Osteoblast (primary cell): ENCODE data around the gene HLA-DPA1. TPM values are rescaled to one million over a fixed set of nuclear protein-coding genes. Genes with fewer than 3 reads are reported as not detected.

Experiments
- DNase-seq: peaks from one replicate; pipeline ENCODE4 v3.0.0; 2011; ENCODE audit warnings: low spot score, mixed read lengths; ENCODE audit not compliant: insufficient read length; ENCODE audit errors: missing footprints
- H2AFZ ChIP-seq: 2 replicates; pipeline ENCODE4 v1.6.0; 2011; ENCODE audit warnings: mild to moderate bottlenecking, low read length
- H3K27ac ChIP-seq: 2 replicates; pipeline ENCODE4 v1.5.1; 2011; ENCODE audit warnings: mild to moderate bottlenecking, low read depth, low read length, moderate library complexity
- H3K27me3 ChIP-seq: 2 replicates; pipeline ENCODE4 v1.6.0; 2012; ENCODE audit warnings: mild to moderate bottlenecking, control low read depth, inconsistent platforms, low read length, moderate library complexity; ENCODE audit not compliant: insufficient read depth
- H3K36me3 ChIP-seq: 2 replicates; pipeline ENCODE4 v1.5.1; 2011; ENCODE audit warnings: mild to moderate bottlenecking, low read length, control low read depth, moderate library complexity; ENCODE audit not compliant: insufficient read depth
- H3K4me1 ChIP-seq: 2 replicates; pipeline ENCODE4 v1.5.1; 2011; ENCODE audit warnings: mild to moderate bottlenecking, low read length, control low read depth, moderate library complexity; ENCODE audit not compliant: insufficient read depth
- H3K4me2 ChIP-seq: 2 replicates; pipeline ENCODE4 v1.6.0; 2011; ENCODE audit warnings: mild to moderate bottlenecking, low read length; ENCODE audit not compliant: insufficient read depth
- H3K4me3 ChIP-seq: fragments of 200-600 bp; sonication (generic); 3 replicates; pipeline ENCODE4 v1.5.1; 2012; ENCODE audit warnings: mild to moderate bottlenecking, low read length, inconsistent platforms; ENCODE audit not compliant: insufficient read depth
- H3K79me2 ChIP-seq: 2 replicates; pipeline ENCODE4 v1.6.0; 2012; ENCODE audit warnings: mild to moderate bottlenecking, low read length, control low read depth, inconsistent platforms; ENCODE audit not compliant: insufficient read depth
- H3K9me3 ChIP-seq: 2 replicates; pipeline ENCODE4 v1.5.1; 2011; ENCODE audit warnings: low read depth, low read length, control low read depth
- H4K20me1 ChIP-seq: 2 replicates; pipeline ENCODE4 v1.6.0; 2012; ENCODE audit warnings: mild to moderate bottlenecking, low read length, control low read depth; ENCODE audit not compliant: insufficient read depth
- total RNA-seq: library from RNA; depleted of rRNA; stranded (reverse); fragments of >200 nt; gene quantifications from 2 replicates; pipeline ENCODE4 v1.2.3, GENCODE V29; 2012
- TF ChIP-seq, protein P1 (sequence below): IDR thresholded peaks from 2 replicates; pipeline ENCODE4 v1.5.1; 2011; ENCODE audit warnings: mild to moderate bottlenecking, low read depth, low read length, moderate library complexity; ENCODE audit errors: extremely low read depth

The HLA-DPA1 gene
- total RNA-seq, 1 donor, result 5.4 TPM

DNA sequence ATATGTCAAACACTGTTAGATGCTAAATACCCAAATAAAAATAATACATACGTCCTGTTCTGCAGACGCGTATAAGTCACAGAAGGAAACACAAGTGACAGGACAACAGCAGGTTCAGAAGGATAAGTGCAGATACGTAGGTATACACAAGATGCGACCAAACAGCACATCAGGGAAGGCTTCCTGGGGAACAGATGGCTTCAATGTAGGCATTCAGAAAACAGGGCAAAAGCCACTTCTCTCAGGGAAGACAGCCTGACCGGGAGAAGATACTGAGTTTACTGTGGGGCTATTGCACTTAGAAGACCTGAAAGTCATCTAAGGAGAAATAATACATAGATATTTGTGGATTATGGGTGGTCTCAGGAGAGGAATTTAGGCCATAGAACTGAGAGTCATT, 1.9 kb downstream of the HLA-DPA1 start:
- TF ChIP-seq, protein P1, sequence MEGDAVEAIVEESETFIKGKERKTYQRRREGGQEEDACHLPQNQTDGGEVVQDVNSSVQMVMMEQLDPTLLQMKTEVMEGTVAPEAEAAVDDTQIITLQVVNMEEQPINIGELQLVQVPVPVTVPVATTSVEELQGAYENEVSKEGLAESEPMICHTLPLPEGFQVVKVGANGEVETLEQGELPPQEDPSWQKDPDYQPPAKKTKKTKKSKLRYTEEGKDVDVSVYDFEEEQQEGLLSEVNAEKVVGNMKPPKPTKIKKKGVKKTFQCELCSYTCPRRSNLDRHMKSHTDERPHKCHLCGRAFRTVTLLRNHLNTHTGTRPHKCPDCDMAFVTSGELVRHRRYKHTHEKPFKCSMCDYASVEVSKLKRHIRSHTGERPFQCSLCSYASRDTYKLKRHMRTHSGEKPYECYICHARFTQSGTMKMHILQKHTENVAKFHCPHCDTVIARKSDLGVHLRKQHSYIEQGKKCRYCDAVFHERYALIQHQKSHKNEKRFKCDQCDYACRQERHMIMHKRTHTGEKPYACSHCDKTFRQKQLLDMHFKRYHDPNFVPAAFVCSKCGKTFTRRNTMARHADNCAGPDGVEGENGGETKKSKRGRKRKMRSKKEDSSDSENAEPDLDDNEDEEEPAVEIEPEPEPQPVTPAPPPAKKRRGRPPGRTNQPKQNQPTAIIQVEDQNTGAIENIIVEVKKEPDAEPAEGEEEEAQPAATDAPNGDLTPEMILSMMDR, result no peak
- H3K27me3 ChIP-seq, result peaks cover 12% of the 10 kb centered on the region
- H2AFZ ChIP-seq, result no peak overlapping the region
- H3K27ac ChIP-seq, result no peak overlapping the region
- no peaks in the 10 kb centered on the region for H3K36me3 ChIP-seq
- H3K4me1 ChIP-seq, result no peaks in the 10 kb centered on the region
- no peaks in the 10 kb centered on the region for H3K79me2 ChIP-seq
- DNase-seq, result no peak
- no peaks in the 10 kb centered on the region for H3K9me3 ChIP-seq
- no peaks in the 10 kb centered on the region for H4K20me1 ChIP-seq
- H3K4me2 ChIP-seq, result no peak overlapping the region
- H3K4me3 ChIP-seq, result no peak overlapping the region

GRCh38 chr6:33070909-33071308, 2.5 kb downstream of the HLA-DPA1 start:
- Histone ChIP-seq H3K4me3 (no peak overlapping the region), H3K27me3 (peaks cover 12% of the 10 kb centered on the region), H3K36me3 (no peaks in the 10 kb centered on the region), H3K4me2 (no peak overlapping the region), H4K20me1 (no peaks in the 10 kb centered on the region), H3K9me3 (no peaks in the 10 kb centered on the region), H3K4me1 (no peaks in the 10 kb centered on the region), H2AFZ (no peak overlapping the region), H3K79me2 (no peaks in the 10 kb centered on the region), H3K27ac (no peak overlapping the region)
- DNase-seq, result no peak
- TF ChIP-seq, protein P1, result no peak

- H3K4me2 ChIP-seq, result no peak overlapping the region
- no peaks in the 10 kb centered on the region for H3K36me3 ChIP-seq
- DNase-seq, result no peak
- H3K27ac ChIP-seq, result no peak overlapping the region
- H3K4me3 ChIP-seq, result no peak overlapping the region
- no peaks in the 10 kb centered on the region for H3K4me1 ChIP-seq
- TF ChIP-seq, protein P1, result no peak
- peaks cover 18% of the 10 kb centered on the region for H3K27me3 ChIP-seq
- no peak overlapping the region for H2AFZ ChIP-seq
- H4K20me1 ChIP-seq, result no peaks in the 10 kb centered on the region
- no peaks in the 10 kb centered on the region for H3K79me2 ChIP-seq
- H3K9me3 ChIP-seq, result no peaks in the 10 kb centered on the region
Observed at GRCh38 chr6:33069021-33069738, 4.3 kb downstream of the HLA-DPA1 start.

DNA sequence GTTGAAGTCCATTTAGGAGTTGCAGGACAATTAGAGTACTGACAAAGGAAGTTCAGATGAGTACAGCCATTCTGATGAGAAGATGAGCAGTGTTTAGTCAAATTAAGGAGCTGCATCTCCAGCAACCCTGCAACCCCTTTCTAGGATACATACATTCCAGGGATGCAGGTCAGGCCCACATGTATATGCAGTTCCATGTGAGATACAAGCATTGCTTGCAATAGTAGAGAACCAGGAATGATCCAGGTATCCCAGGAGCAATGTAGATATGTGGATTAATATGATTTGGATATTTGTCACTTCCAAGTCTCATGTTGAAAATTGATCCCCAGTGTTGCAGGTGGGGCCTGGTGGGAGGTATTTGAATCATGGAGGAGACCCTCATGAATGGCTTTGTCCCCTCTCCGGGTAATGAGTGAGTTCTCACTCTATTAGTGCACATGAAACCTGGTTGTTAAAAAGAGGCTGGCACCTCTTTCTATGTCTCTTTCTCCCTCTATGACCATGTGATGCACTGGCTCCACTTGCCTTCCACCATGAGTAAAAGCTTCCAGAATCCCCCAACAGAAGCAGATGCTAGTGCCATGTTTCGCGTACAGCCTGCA, 6.4 kb downstream of the HLA-DPA1 start:
- H3K4me2 ChIP-seq, result no peak overlapping the region
- no peaks in the 10 kb centered on the region for H3K4me1 ChIP-seq
- no peaks in the 10 kb centered on the region for H4K20me1 ChIP-seq
- H3K27me3 ChIP-seq, result peaks cover 18% of the 10 kb centered on the region
- H2AFZ ChIP-seq, result no peak overlapping the region
- no peak overlapping the region for H3K4me3 ChIP-seq
- H3K36me3 ChIP-seq, result no peaks in the 10 kb centered on the region
- TF ChIP-seq, protein P1, result no peak
- no peaks in the 10 kb centered on the region for H3K9me3 ChIP-seq
- H3K27ac ChIP-seq, result no peak overlapping the region
- no peak for DNase-seq
- no peaks in the 10 kb centered on the region for H3K79me2 ChIP-seq
